Sigmoid colon (tissue), 7 donors: Measurements from ENCODE around the gene ECT2. TPM values are rescaled to one million over a fixed set of nuclear protein-coding genes. Genes with fewer than 3 reads are reported as not detected.

Experiments used
- DNase-seq: peaks from one replicate; pipeline ENCODE4 v3.0.0-alpha.2; 2019
- H3K27ac ChIP-seq, 4 donors: fragments of 200-600 bp; sonication (generic); one replicate each; pipeline ENCODE4 v1.5.1; 2016 to 2019; ENCODE audit warnings: mild to moderate bottlenecking in 1 of 4
- H3K27me3 ChIP-seq, 3 donors: fragments of 200-600 bp; sonication (generic); one replicate each; pipeline ENCODE4 v1.5.1; 2019; ENCODE audit warnings: mild to moderate bottlenecking in 1 of 3
- H3K36me3 ChIP-seq, 4 donors: fragments of 200-600 bp; sonication (generic); one replicate each; pipeline ENCODE4 v1.5.1; 2016 to 2019
- H3K4me1 ChIP-seq, 4 donors: fragments of 200-600 bp; sonication (generic); one replicate each; pipeline ENCODE4 v1.5.1; 2017 to 2019
- H3K4me3 ChIP-seq, 4 donors: fragments of 200-600 bp; sonication (generic); one replicate each; pipeline ENCODE4 v1.5.1; 2017 to 2019; ENCODE audit warnings: mild to moderate bottlenecking in 2 of 4, moderate library complexity in 1 of 4
- H3K9me3 ChIP-seq, 4 donors: fragments of 200-600 bp in 3 of 4; sonication (generic) in 3 of 4; one replicate each; pipeline versions ENCODE4 v1.5.1 to v1.6.1; 2013 to 2019
- EP300 ChIP-seq, 4 donors: sonication (generic); formaldehyde crosslinking; IDR thresholded peaks; one replicate each; pipeline ENCODE4 v1.6.1; 2017; ENCODE audit warnings: antibody characterized with exemption in 4 of 4
- POLR2A ChIP-seq, 2 donors: fragments of 450-650 bp; IDR thresholded peaks; one replicate each; pipeline ENCODE4 v1.6.1; 2016; ENCODE audit warnings: antibody characterized with exemption in 2 of 2, mild to moderate bottlenecking in 2 of 2, moderate library complexity in 2 of 2
- POLR2AphosphoS5 ChIP-seq, 4 donors: sonication (generic); formaldehyde crosslinking; IDR thresholded peaks; one replicate each; pipeline ENCODE4 v1.6.1; 2017; ENCODE audit warnings: antibody characterized with exemption in 4 of 4
- WGBS, 2 donors: extraction: QIAGEN DNeasy Blood & Tissue Kit; methylation state at CpG; one replicate each; pipeline ENCODE4 v1.1.7; 2013; 5-methylcytosine and 5-hydroxymethylcytosine counted together
- intact Hi-C: fragments of 100-400 bp; cut with DNase I; formaldehyde crosslinking; loops from one replicate; pipeline ENCODE4 v1.15.1; 2023
- polyA plus RNA-seq, 3 donors: library from polyadenylated mRNA; stranded (reverse); fragments of 200-250 nt; gene quantifications; one replicate each; pipeline ENCODE4 v1.2.3, GENCODE V29; 2013
- total RNA-seq, 4 donors: library from RNA; depleted of rRNA; stranded (reverse); fragments of >200 nt; gene quantifications; one replicate each; pipeline ENCODE4 v1.1.0, GENCODE V29; 2016
- TF ChIP-seq, protein P1 (sequence below), 4 experiments: fragments of 450-650 bp in 3 of 4; fragments of 200-600 bp in 1 of 4; IDR thresholded peaks; one replicate each; pipeline ENCODE4 v1.5.1; 2016 to 2019; ENCODE audit warnings: antibody characterized with exemption in 4 of 4, mild to moderate bottlenecking in 3 of 4, moderate library complexity in 2 of 4
- donor health status: healthy with polysubstance abuse.
- donor health status: Bipolar disorder and iron deficiency.
- donor health status: healthy.

Gene ECT2
- total and polyA plus RNA-seq, 7 donors: 3.3 to 21.9 (median 9.7) TPM

DNA sequence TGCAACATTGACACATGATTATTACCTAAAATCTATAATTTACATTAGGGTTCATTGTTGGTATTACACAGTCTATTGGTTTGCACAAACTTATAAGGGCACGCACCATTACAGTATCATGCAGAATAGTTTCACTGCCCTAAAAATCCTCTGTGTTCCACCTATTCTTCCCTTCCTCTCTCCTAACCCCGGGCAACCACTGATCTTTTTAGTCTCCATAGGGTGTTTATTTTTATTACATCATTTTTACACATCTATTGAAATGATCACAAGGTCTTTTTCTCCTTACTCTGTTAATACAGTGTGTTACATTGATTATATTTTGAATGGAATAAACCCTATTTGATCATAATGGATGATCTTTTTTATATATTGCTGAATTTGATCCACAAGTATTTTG is 15.5 kb upstream of the ECT2 start:
- H3K9me3 ChIP-seq: no peaks in the 10 kb centered on the region
- WGBS, 2 donors: 80 to 88% methylated on average over 2 of the region's 2 CpGs

DNA sequence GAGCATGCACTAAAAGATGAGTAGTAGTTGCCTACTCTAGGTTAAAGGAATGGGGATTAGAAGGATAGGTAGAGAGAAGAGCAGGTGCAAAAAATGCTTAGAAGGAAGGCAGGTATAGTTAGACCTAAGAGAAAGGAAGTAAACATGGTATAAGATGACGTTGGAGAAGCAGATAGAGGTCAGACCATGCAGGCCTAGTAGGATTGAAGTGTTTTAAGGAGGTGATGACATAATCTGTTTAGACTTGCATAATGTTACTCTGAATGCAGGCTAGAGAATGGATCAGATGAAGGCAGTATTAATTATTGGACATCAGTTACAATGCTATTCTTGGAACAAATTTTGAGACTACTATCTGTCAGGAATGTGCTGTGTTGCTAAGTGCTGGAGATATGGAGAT is 11.1 kb upstream of the ECT2 start:
- intact Hi-C loops: no loop called here
- DNase-seq: no peak
- no peaks in the 10 kb centered on the region for H3K36me3 ChIP-seq
- H3K4me3 ChIP-seq: no peak overlapping the region
- WGBS, 2 donors: 26 to 46% methylated on average over 1 of the region's 1 CpG
- H3K9me3 ChIP-seq: no peaks in the 10 kb centered on the region
- TF ChIP-seq, protein P1, sequence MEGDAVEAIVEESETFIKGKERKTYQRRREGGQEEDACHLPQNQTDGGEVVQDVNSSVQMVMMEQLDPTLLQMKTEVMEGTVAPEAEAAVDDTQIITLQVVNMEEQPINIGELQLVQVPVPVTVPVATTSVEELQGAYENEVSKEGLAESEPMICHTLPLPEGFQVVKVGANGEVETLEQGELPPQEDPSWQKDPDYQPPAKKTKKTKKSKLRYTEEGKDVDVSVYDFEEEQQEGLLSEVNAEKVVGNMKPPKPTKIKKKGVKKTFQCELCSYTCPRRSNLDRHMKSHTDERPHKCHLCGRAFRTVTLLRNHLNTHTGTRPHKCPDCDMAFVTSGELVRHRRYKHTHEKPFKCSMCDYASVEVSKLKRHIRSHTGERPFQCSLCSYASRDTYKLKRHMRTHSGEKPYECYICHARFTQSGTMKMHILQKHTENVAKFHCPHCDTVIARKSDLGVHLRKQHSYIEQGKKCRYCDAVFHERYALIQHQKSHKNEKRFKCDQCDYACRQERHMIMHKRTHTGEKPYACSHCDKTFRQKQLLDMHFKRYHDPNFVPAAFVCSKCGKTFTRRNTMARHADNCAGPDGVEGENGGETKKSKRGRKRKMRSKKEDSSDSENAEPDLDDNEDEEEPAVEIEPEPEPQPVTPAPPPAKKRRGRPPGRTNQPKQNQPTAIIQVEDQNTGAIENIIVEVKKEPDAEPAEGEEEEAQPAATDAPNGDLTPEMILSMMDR (IDR thresholded peaks at IDR 0.05): no peak
- TF ChIP-seq POLR2AphosphoS5 (IDR thresholded peaks at IDR 0.05) (no peak), POLR2A (IDR thresholded peaks at IDR 0.05) (no peak), EP300 (IDR thresholded peaks at IDR 0.05) (no peak)
- no peak overlapping the region for H3K27ac ChIP-seq
- H3K27me3 ChIP-seq: no peaks in the 10 kb centered on the region
- no peaks in the 10 kb centered on the region for H3K4me1 ChIP-seq

More for the DNA sequence above, 15.5 kb upstream of the ECT2 start:
- Histone ChIP-seq H3K27me3 (no peaks in the 10 kb centered on the region), H3K27ac (no peak overlapping the region), H3K4me1 (no peaks in the 10 kb centered on the region), H3K4me3 (no peak overlapping the region), H3K36me3 (no peaks in the 10 kb centered on the region)
- no peak for DNase-seq
- intact Hi-C loops: no loop called here
- TF ChIP-seq POLR2AphosphoS5 (IDR thresholded peaks at IDR 0.05): no peak

DNA sequence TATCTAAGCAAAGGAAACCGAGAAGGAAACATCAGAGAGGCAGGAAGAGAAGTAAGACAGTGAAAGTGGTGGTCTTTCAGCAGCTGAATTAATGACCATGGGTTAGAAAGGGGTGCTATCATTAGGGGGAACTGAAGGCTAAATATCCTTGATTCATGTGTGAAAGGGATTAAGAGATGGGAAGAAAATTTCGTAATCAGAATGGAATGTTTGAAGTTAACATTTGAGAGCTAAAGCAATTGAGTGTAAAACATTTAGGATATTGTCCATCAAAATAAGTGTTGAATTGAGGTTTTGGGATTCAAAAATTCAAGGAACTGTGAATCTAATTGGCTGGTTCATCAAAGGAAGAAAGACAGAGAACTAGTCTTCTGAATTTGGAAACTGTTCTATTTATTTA is 4.1 kb upstream of the ECT2 start:
- Histone ChIP-seq H3K27ac (no peak overlapping the region), H3K36me3 (no peaks in the 10 kb centered on the region), H3K4me3 (no peak overlapping the region), H3K4me1 (peaks cover 0 to 13% (median 9%) of the 10 kb centered on the region in 4 donors), H3K9me3 (no peaks in the 10 kb centered on the region), H3K27me3 (no peaks in the 10 kb centered on the region)
- 77 to 83% methylated on average over 2 of the region's 2 CpGs for WGBS, 2 donors
- DNase-seq: no peak
- intact Hi-C loops: no loop called here
- TF ChIP-seq POLR2A (IDR thresholded peaks at IDR 0.05) (no peak), POLR2AphosphoS5 (IDR thresholded peaks at IDR 0.05) (no peak), EP300 (IDR thresholded peaks at IDR 0.05) (no peak)
- TF ChIP-seq, protein P1 (IDR thresholded peaks at IDR 0.05): no peak

DNA sequence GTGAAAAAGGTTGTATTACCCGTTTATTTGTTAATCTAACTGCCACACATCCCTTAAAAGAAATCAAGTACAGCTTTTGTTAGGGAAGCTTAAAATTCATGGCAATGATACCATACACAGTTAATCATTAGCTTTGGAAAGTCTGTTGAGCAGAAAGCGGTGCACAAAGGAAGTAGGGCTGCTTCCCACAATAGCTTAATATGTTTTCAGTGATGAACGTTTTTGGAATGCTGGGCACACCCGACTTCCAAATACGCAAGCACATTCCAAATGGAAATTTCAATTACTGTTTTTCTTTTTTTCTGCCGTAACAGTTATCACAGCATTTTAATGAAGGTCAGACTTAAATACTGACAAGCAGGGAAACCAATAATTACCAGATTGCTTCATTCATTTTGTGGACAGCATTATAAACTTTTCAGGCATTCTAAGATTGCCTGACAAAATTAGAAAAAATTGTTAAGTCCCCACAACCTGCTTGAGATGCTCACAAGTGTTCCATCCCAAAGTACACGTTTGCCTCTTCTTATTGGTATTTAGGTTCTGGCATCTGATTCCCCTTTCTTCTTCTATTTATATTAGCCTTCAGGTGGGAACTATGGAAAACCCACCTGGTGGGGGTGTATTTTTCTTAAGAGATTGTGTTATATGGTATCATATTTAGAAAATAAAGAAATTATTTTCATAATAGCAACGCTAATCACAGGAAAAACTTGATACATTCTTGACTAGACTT is 1.1 kb upstream of the ECT2 start:
- Histone ChIP-seq H3K27ac (peak overlapping the region; percentile 65 to 81 (median 74)), H3K4me3 (peak overlapping the region; percentile 34 to 92 (median 68)), H3K4me1 (peaks cover 0 to 18% (median 14%) of the 10 kb centered on the region in 4 donors), H3K9me3 (no peaks in the 10 kb centered on the region), H3K36me3 (no peaks in the 10 kb centered on the region), H3K27me3 (no peaks in the 10 kb centered on the region)
- DNase-seq: no peak
- peak in 2 of 4 donors; percentile 9 to 12 for TF ChIP-seq POLR2AphosphoS5 (IDR thresholded peaks at IDR 0.05)
- TF ChIP-seq POLR2A (IDR thresholded peaks at IDR 0.05): no peak
- TF ChIP-seq, protein P1 (IDR thresholded peaks at IDR 0.05): no peak
- WGBS, 2 donors: 12 to 49% methylated on average over 8 of the region's 8 CpGs
- intact Hi-C loops: no loop called here

DNA sequence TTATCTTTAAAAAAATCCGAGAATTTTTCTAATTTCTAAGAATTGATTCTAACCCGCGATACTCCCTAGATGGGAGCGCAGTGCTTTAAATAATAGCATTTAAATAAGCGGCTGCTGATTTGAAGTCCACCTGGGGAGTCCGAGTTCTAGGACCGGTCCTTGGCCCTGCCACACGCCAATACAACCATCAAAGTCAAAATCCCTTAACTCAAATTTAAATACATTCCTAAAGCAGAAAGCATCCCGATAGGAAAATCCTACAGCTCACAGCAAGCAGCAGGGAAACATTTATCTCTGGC is 508 bp upstream of the ECT2 start:
- no peaks in the 10 kb centered on the region for H3K36me3 ChIP-seq
- WGBS, 2 donors: 6 to 13% methylated on average over 9 of the region's 9 CpGs
- peak overlapping the region; percentile 65 to 81 (median 74) for H3K27ac ChIP-seq
- no peaks in the 10 kb centered on the region for H3K9me3 ChIP-seq
- intact Hi-C loops: loop anchor here (1.0 kb wide), 2 partner anchors 39 to 77 kb away; partner anchors contain the start of gene NCEH1
- H3K27me3 ChIP-seq: no peaks in the 10 kb centered on the region
- H3K4me1 ChIP-seq: peaks cover 0 to 18% (median 14%) of the 10 kb centered on the region in 4 donors
- TF ChIP-seq, protein P1 (IDR thresholded peaks at IDR 0.05): no peak
- TF ChIP-seq POLR2AphosphoS5 (IDR thresholded peaks at IDR 0.05) (no peak), EP300 (IDR thresholded peaks at IDR 0.05) (no peak), POLR2A (IDR thresholded peaks at IDR 0.05) (no peak)
- no peak for DNase-seq
- peak overlapping the region; percentile 34 to 92 (median 68) for H3K4me3 ChIP-seq
